ENCODE measurements around the gene NUB1. TPM values are rescaled to one million over a fixed set of nuclear protein-coding genes. Genes with fewer than 3 reads are reported as not detected.

NUB1 gene
- total RNA-seq, 4 donors from 2014 or later, result 40.1 to 48.3 (median 47.5) TPM

- TF ChIP-seq CTCF (IDR thresholded peaks at IDR 0.05) (peak in 2 of 3 donors; percentile 10 to 79), POLR2A (IDR thresholded peaks at IDR 0.05) (no peak)
- DNase-seq (ENCODE audit: low spot score in 2 of 2), result peak; percentile 80 to 91
- intact Hi-C loops (cut with DNase I; ENCODE audit: low total_unique reads), result loop anchor here (5.0 to 10.0 kb wide), 2 partner anchors 37 to 440 kb away; no protein-coding TSS in a partner anchor
- 16 to 18% methylated on average over 13 of the region's 13 CpGs for WGBS, 2 donors
- H3K4me3 ChIP-seq (ENCODE audit: low read depth, poor library complexity, severe bottlenecking), result no peak overlapping the region
These were observed 26.5 kb upstream of the NUB1 start for GRCh38 chr7:151315038-151315655.

GRCh38 chr7:151316896-151317295 is 24.7 kb upstream of the NUB1 start:
- intact Hi-C loops (cut with DNase I; ENCODE audit: low total_unique reads), result loop anchor here (5.0 to 10.0 kb wide), 2 partner anchors 35 to 438 kb away; no protein-coding TSS in a partner anchor
- 75 to 77% methylated on average over 11 of the region's 11 CpGs for WGBS, 2 donors
- peak in 1 of 2 donors; percentile 49 for DNase-seq (ENCODE audit: low spot score in 2 of 2)
- no peak for TF ChIP-seq CTCF (IDR thresholded peaks at IDR 0.05)
- TF ChIP-seq POLR2A (IDR thresholded peaks at IDR 0.05), result no peak
- no peak overlapping the region for H3K4me3 ChIP-seq (ENCODE audit: low read depth, poor library complexity, severe bottlenecking)

GRCh38 chr7:151317936-151318335 is 23.7 kb upstream of the NUB1 start:
- TF ChIP-seq POLR2A (IDR thresholded peaks at IDR 0.05), result no peak
- TF ChIP-seq CTCF (IDR thresholded peaks at IDR 0.05), result no peak
- H3K4me3 ChIP-seq (ENCODE audit: low read depth, poor library complexity, severe bottlenecking), result no peak overlapping the region
- intact Hi-C loops (cut with DNase I; ENCODE audit: low total_unique reads), result loop anchor here (5.0 to 10.0 kb wide), 2 partner anchors 34 to 437 kb away; no protein-coding TSS in a partner anchor
- WGBS, 2 donors, result 65 to 67% methylated on average over 4 of the region's 4 CpGs
- no peak for DNase-seq (ENCODE audit: low spot score in 2 of 2)

GRCh38 chr7:151319189-151319588 is 22.4 kb upstream of the NUB1 start:
- 70 to 96% methylated on average over 2 of the region's 2 CpGs for WGBS, 2 donors
- intact Hi-C loops (cut with DNase I; ENCODE audit: low total_unique reads), result loop anchor here (5.0 to 10.0 kb wide), 2 partner anchors 33 to 436 kb away; no protein-coding TSS in a partner anchor
- DNase-seq (ENCODE audit: low spot score in 2 of 2), result no peak
- no peak overlapping the region for H3K4me3 ChIP-seq (ENCODE audit: low read depth, poor library complexity, severe bottlenecking)
- no peak for TF ChIP-seq CTCF (IDR thresholded peaks at IDR 0.05)
- TF ChIP-seq POLR2A (IDR thresholded peaks at IDR 0.05), result no peak

- H3K4me3 ChIP-seq (ENCODE audit: low read depth, poor library complexity, severe bottlenecking), result no peak overlapping the region
- TF ChIP-seq CTCF (IDR thresholded peaks at IDR 0.05) (no peak), POLR2A (IDR thresholded peaks at IDR 0.05) (no peak)
- WGBS, 2 donors, result 86 to 92% methylated on average over 2 to 5 of the region's 5 CpGs
- intact Hi-C loops (cut with DNase I; ENCODE audit: low total_unique reads), result no loop called here
- peak in 1 of 2 donors; percentile 75 for DNase-seq (ENCODE audit: low spot score in 2 of 2)
These were observed 21.3 kb upstream of the NUB1 start for GRCh38 chr7:151320263-151320845.
